LNCAP (cell line): Measurements from ENCODE around the gene ACAN.

Source experiments
- TF ChIP-seq, protein P1 (sequence below): fragments of 450-650 bp; IDR thresholded peaks from 2 replicates; pipeline ENCODE4 v1.5.1; 2017; ENCODE audit warnings: mild to moderate bottlenecking

Gene ACAN

DNA sequence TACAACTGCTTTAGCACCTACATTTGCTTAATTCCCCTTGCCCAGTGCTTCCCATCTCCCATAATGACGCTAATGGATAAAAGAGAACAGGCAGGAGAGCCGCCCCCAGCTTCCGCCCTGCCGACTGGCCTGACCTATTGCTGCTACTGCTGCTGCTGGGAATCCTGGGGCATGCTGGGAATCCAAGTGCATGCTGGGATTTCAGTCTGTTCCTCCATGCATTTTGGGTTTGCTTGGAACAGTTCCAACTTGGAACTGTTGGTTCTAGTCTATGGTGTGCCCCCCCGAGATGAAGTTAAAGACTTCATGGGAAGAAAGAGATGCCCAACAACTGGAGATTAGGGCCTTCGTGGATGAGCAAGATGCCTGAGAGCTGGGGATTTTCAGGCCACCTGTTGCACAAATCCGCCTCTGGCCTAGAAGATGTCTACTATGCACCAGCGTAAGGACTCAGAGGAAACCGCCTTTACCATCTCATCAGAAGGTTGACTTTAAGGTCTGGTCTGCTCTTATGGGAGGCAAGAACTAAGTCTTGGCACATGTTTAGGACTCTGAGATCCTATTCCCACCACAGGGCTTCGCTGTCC is 63.2 kb downstream of the ACAN start:
- TF ChIP-seq, protein P1, sequence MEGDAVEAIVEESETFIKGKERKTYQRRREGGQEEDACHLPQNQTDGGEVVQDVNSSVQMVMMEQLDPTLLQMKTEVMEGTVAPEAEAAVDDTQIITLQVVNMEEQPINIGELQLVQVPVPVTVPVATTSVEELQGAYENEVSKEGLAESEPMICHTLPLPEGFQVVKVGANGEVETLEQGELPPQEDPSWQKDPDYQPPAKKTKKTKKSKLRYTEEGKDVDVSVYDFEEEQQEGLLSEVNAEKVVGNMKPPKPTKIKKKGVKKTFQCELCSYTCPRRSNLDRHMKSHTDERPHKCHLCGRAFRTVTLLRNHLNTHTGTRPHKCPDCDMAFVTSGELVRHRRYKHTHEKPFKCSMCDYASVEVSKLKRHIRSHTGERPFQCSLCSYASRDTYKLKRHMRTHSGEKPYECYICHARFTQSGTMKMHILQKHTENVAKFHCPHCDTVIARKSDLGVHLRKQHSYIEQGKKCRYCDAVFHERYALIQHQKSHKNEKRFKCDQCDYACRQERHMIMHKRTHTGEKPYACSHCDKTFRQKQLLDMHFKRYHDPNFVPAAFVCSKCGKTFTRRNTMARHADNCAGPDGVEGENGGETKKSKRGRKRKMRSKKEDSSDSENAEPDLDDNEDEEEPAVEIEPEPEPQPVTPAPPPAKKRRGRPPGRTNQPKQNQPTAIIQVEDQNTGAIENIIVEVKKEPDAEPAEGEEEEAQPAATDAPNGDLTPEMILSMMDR, result no peak

DNA sequence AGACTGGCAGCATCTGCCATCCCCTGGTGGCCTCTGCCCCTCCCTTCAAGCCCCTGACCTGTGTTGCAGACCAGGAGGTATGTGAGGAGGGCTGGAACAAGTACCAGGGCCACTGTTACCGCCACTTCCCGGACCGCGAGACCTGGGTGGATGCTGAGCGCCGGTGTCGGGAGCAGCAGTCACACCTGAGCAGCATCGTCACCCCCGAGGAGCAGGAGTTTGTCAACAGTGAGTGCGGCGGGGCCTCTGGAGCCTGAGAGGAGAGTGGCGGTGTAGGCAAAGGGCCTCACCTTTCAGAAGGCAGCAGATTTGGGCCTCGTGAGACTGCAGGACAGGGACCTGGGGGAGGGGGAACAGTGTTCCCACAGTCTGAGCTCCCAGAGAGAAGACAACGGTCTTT is 68.1 kb downstream of the ACAN start:
- TF ChIP-seq, protein P1, result no peak

DNA sequence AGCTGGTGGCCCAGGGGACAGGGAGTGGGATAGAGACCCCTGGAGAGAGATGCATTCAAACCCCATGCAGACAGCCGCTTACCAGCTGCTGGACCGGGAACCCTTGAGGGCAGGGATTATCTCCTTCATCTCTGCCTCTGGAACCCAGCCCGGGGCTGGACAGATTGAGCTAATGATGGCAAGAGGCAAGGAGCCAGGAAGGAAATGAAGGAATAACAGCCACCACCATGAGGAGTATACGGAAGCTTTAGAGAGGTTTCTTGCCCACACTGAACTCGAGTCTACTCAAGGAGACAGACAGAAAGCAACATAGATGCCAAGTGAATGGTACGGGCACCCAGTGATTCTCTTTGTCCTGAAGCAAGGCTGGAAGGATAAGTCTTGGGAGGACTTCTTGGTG is 68.9 kb downstream of the ACAN start:
- TF ChIP-seq, protein P1, result no peak

DNA sequence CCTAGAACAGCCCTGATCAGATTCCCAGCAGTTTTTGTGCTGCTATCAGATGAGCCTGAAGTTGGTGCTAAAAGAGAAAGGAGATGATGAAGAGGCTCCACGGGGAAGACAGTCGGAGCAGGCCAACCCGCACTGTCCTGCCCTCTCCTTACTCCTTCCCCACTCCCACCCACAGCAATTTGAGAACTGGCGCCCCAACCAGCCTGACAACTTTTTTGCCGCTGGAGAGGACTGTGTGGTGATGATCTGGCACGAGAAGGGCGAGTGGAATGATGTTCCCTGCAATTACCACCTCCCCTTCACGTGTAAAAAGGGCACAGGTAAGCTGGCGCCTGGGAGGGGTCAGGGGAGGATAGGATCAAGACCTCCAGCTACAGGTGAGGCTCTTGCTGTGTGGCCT is 69.5 kb downstream of the ACAN start:
- TF ChIP-seq, protein P1, result no peak

DNA sequence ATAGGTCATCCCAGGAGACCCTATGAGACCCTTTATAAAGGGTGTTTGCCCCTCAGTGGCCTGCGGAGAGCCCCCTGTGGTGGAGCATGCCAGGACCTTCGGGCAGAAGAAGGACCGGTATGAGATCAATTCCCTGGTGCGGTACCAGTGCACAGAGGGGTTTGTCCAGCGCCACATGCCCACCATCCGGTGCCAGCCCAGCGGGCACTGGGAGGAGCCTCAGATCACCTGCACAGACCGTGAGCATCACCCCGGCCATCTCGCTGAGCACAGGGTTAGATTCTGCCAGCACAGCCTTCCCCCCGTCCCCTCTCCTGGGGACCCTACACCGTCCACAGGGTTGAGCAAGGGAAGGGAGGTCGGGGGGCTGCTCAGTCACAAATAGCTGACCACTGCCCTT is 70.5 kb downstream of the ACAN start:
- TF ChIP-seq, protein P1, result no peak

DNA sequence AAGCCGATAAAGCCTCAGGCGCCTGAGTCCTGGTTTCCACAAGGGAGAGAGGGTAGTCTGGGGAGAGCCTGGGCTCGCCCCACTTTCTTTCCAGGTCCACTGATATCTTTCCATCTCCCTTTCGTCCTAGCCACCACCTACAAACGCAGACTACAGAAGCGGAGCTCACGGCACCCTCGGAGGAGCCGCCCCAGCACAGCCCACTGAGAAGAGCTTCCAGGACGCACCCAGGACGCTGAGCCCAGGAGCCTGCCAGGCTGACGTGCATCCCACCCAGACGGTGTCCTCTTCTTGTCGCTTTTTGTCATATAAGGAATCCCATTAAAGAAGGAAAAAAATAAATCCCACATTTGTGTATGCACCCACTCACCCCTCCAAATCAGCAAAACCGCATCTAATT is 71.0 kb downstream of the ACAN start:
- TF ChIP-seq, protein P1, result no peak

DNA sequence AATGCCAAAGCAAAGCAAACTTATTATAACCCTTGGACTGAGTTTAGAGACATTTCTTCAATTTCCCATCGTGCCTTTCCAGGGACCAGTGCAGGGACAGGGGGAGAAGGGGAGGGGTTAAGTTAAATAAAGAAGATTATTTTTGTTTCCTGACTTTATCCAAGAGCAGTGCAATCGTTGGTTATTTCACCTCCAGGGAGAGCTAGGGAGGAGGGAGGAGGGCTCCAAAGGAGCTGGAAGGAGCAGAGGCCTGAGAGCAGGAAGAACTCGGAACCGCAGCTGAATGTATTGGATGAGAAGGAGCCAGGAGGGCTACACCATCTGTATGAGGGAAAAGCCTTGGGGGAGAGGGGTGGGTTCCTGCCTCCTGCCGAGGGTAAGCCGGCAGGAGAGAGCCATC is 71.4 kb downstream of the ACAN start:
- TF ChIP-seq, protein P1, result no peak

DNA sequence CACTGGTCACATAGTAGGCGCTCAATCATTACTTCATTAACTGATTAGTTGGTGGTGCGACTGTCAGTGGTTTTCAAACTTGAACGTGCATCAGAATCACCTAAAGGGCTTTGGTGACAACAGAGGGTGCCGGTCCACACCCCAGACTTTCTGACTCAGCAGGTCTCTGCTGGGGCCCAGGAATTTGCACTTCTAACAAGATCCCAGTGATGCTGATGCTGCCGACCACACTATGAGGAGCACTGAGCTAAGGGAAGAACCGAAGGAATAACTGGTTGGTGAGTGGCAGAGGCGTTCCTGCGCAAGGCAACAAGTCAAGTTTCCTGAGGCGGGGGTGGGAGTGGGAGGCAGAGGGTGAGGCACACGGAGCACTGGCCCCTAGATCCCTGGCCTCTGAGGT is 73.3 kb downstream of the ACAN start:
- TF ChIP-seq, protein P1, result no peak
